Stimulated activated CD4-positive, alpha-beta T cell treated with anti-CD3 and anti-CD28 coated beads, Interleukin-12 subunit alpha, Interleukin-12 subunit beta, amount 100 ng/mL, for 48 hours (primary cell): ENCODE measurements around the gene ANXA8.
"Not testable (repeated sequence)": the region's sequence is repeated elsewhere in the genome, so short reads cannot be mapped to it uniquely, and the experiment has no call there.

Experiments
- DNase-seq, 3 donors: peaks; one replicate each; pipeline ENCODE4 v3.0.0-alpha.2; 2020; ENCODE audit warnings: low read depth in 2 of 3, low spot score in 1 of 3

The ANXA8 gene, protein sequence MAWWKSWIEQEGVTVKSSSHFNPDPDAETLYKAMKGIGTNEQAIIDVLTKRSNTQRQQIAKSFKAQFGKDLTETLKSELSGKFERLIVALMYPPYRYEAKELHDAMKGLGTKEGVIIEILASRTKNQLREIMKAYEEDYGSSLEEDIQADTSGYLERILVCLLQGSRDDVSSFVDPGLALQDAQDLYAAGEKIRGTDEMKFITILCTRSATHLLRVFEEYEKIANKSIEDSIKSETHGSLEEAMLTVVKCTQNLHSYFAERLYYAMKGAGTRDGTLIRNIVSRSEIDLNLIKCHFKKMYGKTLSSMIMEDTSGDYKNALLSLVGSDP

DNA sequence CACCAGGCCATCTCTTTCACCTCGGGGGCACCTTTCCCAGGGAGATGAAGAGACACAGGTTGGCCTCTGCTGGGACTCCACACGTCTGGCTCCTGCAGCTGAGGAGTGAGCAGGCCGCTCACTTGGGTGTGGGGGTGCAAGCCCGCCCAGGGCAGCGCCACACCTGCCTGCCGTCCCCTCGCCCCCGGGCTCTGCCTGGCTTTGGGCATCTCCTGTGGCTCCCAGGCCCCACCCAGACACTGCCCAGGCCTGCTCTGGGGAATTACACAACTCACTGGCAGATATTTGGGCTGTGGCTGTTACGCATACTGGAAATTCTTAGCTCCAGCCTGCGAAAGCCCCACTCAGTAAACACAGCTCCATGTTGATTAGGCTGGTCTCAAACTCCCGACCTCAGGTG is at the start of gene ANXA8:
Gene ANXA8 (minus strand): TSS at position 193 of the 400 bp plus-strand sequence. CDS start 182 bp downstream, at position 11.
- DNase-seq = not testable (repeated sequence)

GRCh38 chr10:47523475-47523874 is 39.6 kb upstream of the ANXA8 start, which contains the start of gene AGAP9:
AGAP9 (minus strand) TSS chr10:47523638; CDS start chr10:47523526, 112 bp downstream.
- not testable (repeated sequence) for DNase-seq

- not testable (repeated sequence) for DNase-seq
These were observed 18.4 kb upstream of the ANXA8 start for GRCh38 chr10:47502313-47502712.

DNA sequence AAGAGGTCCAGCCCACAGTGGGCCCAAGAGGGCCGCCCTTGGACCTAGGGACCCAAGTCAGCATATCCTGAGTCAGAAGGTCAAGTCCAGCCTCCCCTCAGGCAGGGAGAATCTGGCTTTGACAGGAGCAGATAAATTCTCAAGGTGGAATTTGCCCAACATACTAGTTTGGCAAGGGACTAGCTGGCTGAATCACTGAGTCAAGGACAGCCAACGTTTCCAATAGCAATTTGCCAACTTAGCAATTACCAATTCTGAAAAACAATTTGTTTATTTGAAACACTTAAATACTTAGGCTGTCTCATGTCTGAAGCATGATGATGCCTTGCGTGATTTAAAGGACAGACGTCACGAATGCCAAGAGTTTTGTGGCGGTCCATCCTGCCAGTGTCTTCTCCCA is 10.3 kb upstream of the ANXA8 start:
- not testable (repeated sequence) for DNase-seq

GRCh38 chr10:47491600-47491999 is 7.7 kb upstream of the ANXA8 start, which contains the start of gene FAM25G:
FAM25G (minus strand) TSS chr10:47491700; CDS start chr10:47491674, 26 bp downstream.
- not testable (repeated sequence) for DNase-seq

DNA sequence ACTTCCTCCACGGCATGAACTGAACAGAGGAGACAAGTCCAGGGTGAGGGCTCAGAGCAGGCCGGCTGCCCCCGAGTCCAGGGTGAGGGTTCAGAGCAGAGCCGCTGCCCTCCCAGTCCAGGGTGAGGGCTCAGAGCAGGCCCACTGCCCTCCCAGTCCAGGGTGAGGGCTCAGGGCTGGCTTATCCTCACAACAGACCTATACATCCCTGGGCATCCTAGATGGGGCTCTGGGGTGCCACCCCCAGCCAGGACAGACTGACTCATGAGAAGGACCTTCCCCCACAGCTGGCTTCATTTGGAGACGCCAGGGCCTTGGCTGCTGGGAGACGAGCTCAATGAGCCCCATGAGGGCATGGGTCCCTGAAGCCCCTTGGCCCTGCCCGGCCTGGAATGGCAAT is 5.7 kb upstream of the ANXA8 start:
- DNase-seq = not testable (repeated sequence)

- not testable (repeated sequence) for DNase-seq
These were observed 2.0 kb upstream of the ANXA8 start for GRCh38 chr10:47485943-47486342.

DNA sequence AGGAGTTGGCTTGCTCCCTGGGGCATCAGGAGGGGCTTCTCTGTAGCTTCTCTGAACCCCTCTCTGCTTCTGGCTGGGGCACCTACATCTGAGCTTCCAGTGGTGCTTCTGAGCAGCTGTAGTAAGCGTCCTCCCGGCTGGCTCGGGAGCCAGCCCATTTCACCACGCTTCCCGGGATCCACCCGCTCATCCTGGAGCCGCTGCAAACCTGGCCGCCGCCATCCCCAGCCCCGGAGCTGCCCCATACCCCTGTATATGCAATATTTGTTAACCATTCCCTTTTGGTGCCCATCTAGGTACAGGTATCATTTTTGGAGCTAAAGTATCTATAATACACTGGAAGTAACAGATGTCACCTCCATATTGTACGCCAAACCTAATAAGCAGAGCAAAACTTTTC is 871 bp upstream of the ANXA8 start:
- DNase-seq = not testable (repeated sequence)

DNA sequence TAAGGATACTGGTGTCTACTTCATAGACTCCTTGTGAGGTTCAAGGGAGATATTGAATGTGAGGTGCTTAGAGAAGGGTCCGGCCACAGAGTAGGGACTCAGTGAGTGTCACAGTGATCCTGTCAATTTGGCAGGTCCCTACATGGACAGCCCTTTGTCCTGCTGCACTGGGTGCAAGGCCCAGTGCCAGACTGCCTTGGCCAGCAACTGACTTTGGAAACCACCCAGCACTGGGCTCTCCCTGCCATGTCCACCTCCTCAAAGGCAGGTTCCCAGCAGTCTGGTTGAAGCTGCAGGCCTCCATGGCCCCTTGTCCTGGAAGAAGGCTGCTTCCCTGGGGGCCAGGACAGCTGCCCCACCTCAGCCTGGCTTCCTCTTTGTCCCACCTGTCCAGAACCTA is 1.5 kb downstream of the ANXA8 start:
- DNase-seq = not testable (repeated sequence)

- not testable (repeated sequence) for DNase-seq
These were observed 2.1 kb downstream of the ANXA8 start for GRCh38 chr10:47481768-47482181.

- DNase-seq = not testable (repeated sequence)
These were observed 2.6 kb downstream of the ANXA8 start for GRCh38 chr10:47481182-47481766.

DNA sequence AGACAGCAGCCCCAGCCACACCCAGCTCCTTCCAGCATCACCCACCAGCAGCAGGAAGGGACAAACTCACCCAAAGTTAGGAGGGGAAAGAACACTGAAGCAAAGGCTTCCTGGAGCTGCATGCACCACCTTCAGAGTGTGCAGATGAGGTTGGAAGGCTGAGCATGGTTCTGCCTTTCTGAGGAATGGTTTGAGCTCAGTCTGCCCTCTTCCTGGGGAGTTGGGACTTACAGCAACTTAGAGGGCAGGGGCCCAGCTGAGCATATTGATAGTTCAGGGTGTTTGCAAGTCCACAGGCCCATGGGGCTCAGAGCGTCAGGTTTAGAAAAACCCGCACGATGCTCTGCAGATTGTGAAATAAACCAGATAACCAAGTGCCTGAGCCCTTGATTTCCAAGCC is 3.8 kb downstream of the ANXA8 start:
- DNase-seq = not testable (repeated sequence)

- not testable (repeated sequence) for DNase-seq
These were observed 5.8 kb downstream of the ANXA8 start for GRCh38 chr10:47478114-47478513.

GRCh38 chr10:47477078-47477477 is 6.8 kb downstream of the ANXA8 start:
- DNase-seq = not testable (repeated sequence)

DNA sequence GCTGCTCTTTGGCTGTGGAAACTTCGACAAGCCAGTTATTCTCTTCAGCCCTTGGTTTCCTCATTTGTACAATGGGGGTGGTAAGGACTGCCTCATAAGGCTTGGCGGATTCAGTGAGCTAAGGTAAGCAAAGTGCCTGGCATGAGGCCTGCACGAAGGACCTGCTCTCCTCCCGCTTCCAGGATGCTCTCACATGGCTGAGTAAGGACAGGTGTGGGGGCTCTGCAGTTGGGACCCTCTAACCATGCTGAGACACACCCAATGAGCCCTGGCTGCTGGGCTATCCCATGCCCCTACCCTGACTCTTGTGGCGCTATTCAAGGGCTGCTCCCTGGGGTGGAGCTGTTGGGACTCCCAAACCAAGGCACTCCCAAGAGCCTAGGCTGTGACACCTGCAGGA is 8.8 kb downstream of the ANXA8 start:
- not testable (repeated sequence) for DNase-seq

DNA sequence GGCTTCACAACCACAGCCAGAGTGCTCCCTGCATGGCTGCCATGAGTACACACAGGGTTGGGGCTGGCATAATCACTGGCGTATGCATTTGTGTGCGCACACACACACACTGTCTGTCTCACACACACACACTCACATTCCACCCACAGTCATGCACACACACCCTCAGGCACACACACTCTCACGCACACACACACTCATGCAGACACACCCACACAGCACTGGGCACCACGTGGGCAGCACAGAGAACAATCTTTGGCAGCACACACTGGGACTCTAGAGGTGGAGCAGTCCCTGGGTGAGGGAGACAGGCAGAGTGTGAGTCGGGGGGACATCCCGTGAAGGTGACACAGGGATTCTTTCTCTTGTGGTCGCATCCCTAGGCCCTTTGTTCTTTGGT is 10.4 kb downstream of the ANXA8 start:
- DNase-seq = not testable (repeated sequence)

DNA sequence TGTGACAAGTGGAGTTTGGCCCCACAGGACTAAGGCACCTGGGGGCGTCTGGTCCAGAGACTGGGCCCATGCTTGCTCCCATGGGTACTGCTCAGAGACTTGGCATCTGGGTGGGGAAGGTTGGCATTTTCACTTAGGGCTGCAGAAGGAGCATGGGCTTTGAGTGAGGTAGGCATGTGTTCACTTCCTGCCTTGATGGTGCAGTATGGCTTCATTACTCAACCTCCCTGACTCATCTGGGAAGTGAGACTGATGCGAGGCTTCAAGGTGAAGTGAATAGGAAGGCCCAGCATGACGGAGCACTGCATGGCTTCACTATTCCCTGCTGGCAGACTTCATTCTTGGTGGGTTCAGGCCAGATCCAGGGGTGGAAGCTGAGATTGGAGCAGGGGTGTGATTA is 11.3 kb downstream of the ANXA8 start:
- DNase-seq = not testable (repeated sequence)

DNA sequence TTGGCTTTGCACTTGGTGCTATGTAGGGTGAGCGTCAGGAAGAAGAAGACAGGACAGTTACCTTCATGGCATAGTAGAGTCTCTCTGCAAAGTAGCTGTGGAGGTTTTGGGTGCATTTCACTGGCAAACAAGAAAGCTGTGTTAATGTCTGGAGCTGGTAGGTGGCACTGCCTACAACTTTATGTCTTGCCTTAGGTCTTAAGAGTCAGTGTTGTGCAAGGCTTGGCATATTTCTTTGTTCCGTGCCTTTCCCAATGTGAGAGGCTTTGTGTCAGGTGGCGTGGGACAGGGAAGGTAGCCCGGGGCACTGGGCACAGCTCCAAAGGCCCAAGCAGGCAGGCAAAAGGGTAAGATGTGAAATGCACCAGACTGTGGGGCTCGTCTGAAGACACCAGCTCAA is 11.8 kb downstream of the ANXA8 start:
- not testable (repeated sequence) for DNase-seq

DNA sequence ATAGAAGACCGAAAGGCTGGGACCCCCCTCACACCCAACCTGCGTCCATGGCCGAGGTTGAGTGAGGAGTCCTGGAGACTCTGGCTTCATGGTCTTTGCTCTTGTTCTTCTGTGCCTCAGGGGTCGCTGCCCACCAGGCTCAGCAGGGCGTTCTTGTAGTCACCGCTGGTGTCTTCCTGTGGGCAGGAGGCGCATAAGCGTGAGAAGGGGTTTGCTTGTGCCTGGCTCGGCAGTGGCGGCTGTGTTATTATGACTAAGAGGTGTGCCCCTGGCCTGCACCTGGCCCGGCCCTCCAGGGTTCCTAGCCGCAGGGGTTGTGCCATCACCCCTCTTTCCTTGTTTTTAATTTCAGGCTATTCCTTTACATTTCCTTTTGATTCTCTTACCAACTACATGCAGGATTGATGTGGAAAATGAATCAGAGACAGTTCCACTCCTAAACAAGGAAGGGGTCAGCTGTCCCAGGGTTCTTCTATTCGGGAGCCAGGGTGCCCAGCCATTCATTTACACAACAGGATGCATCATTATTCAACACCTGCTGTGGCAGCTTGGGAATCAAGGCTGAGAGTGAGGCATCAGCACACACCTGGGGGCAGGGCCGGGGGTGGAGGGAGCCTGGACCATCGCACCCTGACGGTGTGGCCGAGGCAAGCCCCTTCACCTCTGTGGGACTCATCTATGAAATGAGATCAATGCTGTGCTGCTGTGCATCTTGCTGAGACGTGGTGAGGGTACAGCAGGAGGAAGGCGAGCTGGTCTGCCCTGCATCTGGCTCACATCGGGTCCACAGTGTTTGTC is 15.0 kb downstream of the ANXA8 start:
- not testable (repeated sequence) for DNase-seq

DNA sequence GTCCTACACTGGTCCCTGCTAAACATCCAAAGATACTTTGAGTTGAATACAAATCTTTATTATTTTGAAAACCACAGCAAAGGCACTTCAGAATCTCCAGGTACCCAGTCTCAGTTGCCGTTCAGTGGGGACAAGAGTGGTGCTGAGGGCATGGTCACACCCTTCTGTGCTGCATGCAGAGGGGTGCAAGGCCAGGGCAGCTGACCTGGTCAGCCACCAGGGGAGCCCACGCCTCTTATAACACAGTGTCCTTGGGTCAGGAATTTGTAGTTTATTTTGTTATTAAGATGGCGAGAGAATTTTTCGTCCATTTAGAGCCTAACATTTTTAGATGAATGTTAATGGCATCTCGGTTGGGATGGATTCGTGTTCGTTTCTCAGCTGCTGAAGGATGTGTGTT is 16.0 kb downstream of the ANXA8 start:
- not testable (repeated sequence) for DNase-seq

- not testable (repeated sequence) for DNase-seq
These were observed 16.5 kb downstream of the ANXA8 start for GRCh38 chr10:47467458-47467857.
